Astrocyte of the cerebellum (primary cell): ENCODE data around the gene PALM.

Experiments used
- DNase-seq: peaks from one replicate; pipeline ENCODE4 v3.0.0-alpha.2; 2011; ENCODE audit warnings: low read depth
- H3K4me3 ChIP-seq: 2 replicates; pipeline ENCODE4 v1.5.1; 2011; ENCODE audit warnings: mild to moderate bottlenecking, low read depth, low read length, moderate library complexity
- CTCF ChIP-seq: IDR thresholded peaks from 2 replicates; pipeline ENCODE4 v1.5.1; 2012; ENCODE audit warnings: low read length, low read depth, moderate library complexity, mild to moderate bottlenecking; ENCODE audit errors: missing control alignments
- in situ Hi-C: cut with HindIII; loops from 2 replicates; pipeline ENCODE4 v1.10.0; 2017; ENCODE audit warnings: low sequenced_read_pairs

The PALM gene

GRCh38 chr19:746208-746819 lies 37.6 kb downstream of the PALM start:
- H3K4me3 ChIP-seq = no peak overlapping the region
- TF ChIP-seq CTCF = no peak
- no peak for DNase-seq
- in situ Hi-C loops = no loop called here

GRCh38 chr19:746956-747355 lies 38.2 kb downstream of the PALM start:
- TF ChIP-seq CTCF = no peak
- H3K4me3 ChIP-seq = no peak overlapping the region
- no peak for DNase-seq
- in situ Hi-C loops = no loop called here

- TF ChIP-seq CTCF = no peak
- no peak for DNase-seq
- in situ Hi-C loops = no loop called here
- no peak overlapping the region for H3K4me3 ChIP-seq
Observed at GRCh38 chr19:747432-748273, 38.9 kb downstream of the PALM start.

- in situ Hi-C loops = no loop called here
- no peak for DNase-seq
- H3K4me3 ChIP-seq = no peak overlapping the region
- TF ChIP-seq CTCF = no peak
Observed at GRCh38 chr19:748274-748598, 39.5 kb downstream of the PALM start.

GRCh38 chr19:749811-750210 lies 41.1 kb downstream of the PALM start:
- DNase-seq = no peak
- in situ Hi-C loops = no loop called here
- no peak for TF ChIP-seq CTCF
- no peak overlapping the region for H3K4me3 ChIP-seq

- TF ChIP-seq CTCF = no peak
- no peak for DNase-seq
- in situ Hi-C loops = no loop called here
- H3K4me3 ChIP-seq = no peak within 1 kb of the TSS
Observed at GRCh38 chr19:750640-751423, 42.1 kb downstream of the PALM start, which contains the start of gene MISP. TSS of gene MISP (plus strand) at chr19:751112. CDS start at chr19:756947, 5,835 bp downstream.
